ENCODE results near the gene SH3PXD2A.

GRCh38 chr10:103676851-103677417 is 178.4 kb downstream of the SH3PXD2A start:
- TF ChIP-seq, protein P1, sequence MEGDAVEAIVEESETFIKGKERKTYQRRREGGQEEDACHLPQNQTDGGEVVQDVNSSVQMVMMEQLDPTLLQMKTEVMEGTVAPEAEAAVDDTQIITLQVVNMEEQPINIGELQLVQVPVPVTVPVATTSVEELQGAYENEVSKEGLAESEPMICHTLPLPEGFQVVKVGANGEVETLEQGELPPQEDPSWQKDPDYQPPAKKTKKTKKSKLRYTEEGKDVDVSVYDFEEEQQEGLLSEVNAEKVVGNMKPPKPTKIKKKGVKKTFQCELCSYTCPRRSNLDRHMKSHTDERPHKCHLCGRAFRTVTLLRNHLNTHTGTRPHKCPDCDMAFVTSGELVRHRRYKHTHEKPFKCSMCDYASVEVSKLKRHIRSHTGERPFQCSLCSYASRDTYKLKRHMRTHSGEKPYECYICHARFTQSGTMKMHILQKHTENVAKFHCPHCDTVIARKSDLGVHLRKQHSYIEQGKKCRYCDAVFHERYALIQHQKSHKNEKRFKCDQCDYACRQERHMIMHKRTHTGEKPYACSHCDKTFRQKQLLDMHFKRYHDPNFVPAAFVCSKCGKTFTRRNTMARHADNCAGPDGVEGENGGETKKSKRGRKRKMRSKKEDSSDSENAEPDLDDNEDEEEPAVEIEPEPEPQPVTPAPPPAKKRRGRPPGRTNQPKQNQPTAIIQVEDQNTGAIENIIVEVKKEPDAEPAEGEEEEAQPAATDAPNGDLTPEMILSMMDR (IDR thresholded peaks at IDR 0.05 in 4 of 5, conservative IDR thresholded peaks at IDR 0.05 in 1 of 5) = no peak
- no peak for TF ChIP-seq POLR2A (IDR thresholded peaks at IDR 0.05)

Measured in gastrocnemius medialis (tissue), 4 donors.